ENCODE data around the gene BPIFB3.
"Not testable (repeated sequence)": the region's sequence is repeated elsewhere in the genome, so short reads cannot be mapped to it uniquely, and the experiment has no call there.

- TF ChIP-seq EZH2, EZH2phosphoT487 (IDR thresholded peaks at IDR 0.05): not testable (repeated sequence)
Measured at GRCh38 chr20:33115501-33115900, 61.8 kb downstream of the BPIFB3 start.

All from neural progenitor cell (in vitro differentiated cells).